ENCODE results near the gene RETREG2.

Gene RETREG2

DNA sequence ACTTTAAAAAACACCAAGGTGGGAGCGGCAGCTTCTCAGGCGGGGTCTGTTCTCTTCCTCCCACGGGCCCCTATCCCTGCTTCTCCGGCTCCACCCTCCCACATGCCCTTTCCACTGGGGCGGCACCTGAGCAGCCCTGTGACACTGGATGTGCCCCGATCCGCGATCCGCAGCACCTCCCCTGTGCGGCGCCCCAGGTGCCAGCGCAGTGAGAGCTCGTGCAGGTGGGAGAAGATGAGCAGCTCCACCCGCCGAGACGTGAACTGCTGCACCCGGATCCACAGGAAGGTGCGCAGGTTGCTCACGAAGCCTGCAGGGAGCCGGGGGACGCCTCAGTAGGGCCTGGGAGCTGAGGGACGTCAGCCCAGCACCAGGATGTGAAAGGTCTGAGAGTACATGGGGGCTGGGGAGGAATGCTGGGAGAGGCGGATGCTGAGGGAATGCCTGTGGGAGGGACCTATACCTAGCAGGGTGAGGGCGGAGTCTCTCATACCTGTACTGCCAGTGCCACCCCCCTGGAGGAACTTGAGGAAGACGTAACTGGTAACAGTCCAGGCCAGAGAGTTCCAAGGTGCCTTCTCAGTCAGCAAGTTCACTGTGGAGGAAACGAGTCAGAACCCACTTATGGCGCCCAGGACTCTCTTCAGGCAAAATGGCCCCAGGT lies 37.9 kb downstream of the RETREG2 start:
- Mint-ChIP-seq H3K4me1 (peaks cover 12% of the 10 kb centered on the region), H3K36me3 (ENCODE audit: insufficient read depth) (peaks cover 24% of the 10 kb centered on the region), H3K27ac (ENCODE audit: low read depth) (no peak overlapping the region), H3K9me3 (no peaks in the 10 kb centered on the region), H3K27me3 (no peaks in the 10 kb centered on the region), H3K4me3 (no peak overlapping the region)
- ATAC-seq (replicated peaks; ENCODE audit: extremely low read depth, poor library complexity, severe bottlenecking) (no peak), DNase-seq (ENCODE audit: low spot score in 2 of 2) (no peak)

DNA sequence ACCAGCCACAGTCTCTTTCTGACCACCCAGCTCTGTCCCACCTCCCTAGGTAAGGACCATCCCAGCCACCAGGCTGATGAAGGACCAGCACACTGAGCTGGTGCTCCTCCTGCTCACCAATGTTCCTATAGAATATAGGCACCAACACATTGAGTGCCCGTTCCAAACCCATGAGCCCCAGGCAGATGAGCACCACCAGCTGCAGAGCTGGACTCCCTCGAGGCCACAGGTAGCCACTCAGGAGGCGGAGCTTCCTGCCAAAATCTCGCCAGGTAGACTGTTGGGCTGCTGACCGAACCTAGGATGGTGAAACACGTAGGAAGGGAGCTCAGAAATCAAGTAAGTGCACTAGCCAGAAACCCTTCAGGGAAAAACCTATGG lies 38.5 kb downstream of the RETREG2 start:
- H3K27ac Mint-ChIP-seq (ENCODE audit: low read depth): no peak overlapping the region
- peak overlapping the region; percentile 7 for H3K4me3 Mint-ChIP-seq
- H3K27me3 Mint-ChIP-seq: no peaks in the 10 kb centered on the region
- H3K9me3 Mint-ChIP-seq: no peaks in the 10 kb centered on the region
- H3K36me3 Mint-ChIP-seq (ENCODE audit: insufficient read depth): peaks cover 22% of the 10 kb centered on the region
- H3K4me1 Mint-ChIP-seq: peaks cover 10% of the 10 kb centered on the region
- ATAC-seq (replicated peaks; ENCODE audit: extremely low read depth, poor library complexity, severe bottlenecking) (no peak), DNase-seq (ENCODE audit: low spot score in 2 of 2) (no peak)

DNA sequence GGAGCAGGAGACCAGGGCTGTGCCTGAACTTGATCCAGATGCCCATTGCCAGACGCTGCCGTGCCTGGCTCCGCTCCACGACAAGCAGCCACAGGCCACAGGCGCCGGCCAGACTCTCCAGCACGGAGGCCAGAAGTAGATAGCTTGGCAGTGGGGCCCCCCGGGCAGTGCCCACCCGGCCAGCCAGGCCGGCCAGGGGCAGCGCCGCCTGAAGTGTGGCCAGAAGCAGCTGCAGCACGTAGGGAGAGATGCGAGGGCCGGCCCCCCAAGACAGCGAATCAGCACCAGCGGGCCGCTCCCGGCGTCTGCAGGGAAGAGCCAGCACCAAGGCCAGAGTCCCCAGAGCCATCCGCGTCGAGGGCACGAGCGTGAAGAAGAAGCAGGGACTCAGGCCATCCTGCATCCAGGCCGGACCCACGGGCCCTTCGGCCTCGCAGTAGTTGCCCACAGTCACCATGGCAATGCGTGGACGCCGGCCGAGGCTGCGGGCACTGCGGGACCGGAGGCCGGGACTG lies 40.2 kb downstream of the RETREG2 start:
- peaks cover 32% of the 10 kb centered on the region for H3K36me3 Mint-ChIP-seq (ENCODE audit: insufficient read depth)
- H3K27ac Mint-ChIP-seq (ENCODE audit: low read depth): peak overlapping the region; percentile 83
- H3K4me3 Mint-ChIP-seq: peak overlapping the region; percentile 79
- peak; percentile 53 for ATAC-seq (replicated peaks; ENCODE audit: extremely low read depth, poor library complexity, severe bottlenecking)
- H3K9me3 Mint-ChIP-seq: no peaks in the 10 kb centered on the region
- no peak for DNase-seq (ENCODE audit: low spot score in 2 of 2)
- H3K4me1 Mint-ChIP-seq: peaks cover 13% of the 10 kb centered on the region
- H3K27me3 Mint-ChIP-seq: no peaks in the 10 kb centered on the region

DNA sequence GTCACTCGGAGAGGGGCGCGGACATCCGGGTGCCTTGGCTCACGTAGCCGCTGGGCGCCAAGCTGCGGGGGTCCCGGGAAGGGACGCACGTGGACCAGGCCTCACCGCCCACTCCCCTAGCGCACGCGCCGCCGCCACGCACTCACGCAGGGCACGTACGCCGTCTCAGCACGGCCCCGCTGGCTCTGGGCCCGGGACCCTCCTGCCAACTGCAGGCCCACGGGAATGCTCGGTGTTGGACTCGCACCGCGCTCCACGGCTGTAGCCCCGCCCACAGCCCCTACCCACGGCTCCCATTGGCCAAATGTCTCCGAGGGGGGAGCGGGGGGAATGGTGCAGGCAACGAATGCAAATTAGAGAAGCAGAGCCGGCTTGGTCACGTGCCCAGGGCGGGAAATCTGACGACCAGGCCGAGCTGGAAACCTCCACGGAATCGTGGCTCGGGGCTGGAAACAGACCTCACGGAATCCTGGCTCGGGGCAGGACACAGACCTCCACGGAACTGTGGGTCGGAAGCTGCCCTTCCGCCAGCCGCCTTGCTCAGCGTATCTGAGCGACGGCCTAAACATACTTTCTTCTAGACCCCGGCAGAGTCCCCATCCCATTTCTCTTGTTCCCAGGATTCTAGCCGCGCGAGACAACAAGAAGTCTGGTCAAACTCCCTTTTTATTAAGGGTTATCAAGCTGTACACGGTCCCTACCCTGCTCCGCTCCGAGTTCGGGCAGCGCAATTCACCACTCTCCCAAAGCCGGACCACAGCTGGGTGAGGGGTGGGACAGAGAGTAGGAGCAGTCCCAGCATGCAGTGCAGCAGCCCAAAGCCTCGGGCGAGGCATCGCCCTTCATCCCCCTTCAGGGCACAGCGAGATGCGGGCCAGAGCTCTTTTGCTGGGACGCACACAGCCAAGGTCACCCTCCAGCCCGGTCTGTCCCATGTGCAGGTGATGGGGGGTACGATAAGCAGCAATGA lies 40.9 kb downstream of the RETREG2 start, which contains the start of gene ABCB6:
Gene ABCB6 (minus strand): TSS at position 227 of the 970 bp plus-strand sequence. CDS start 285 bp downstream, outside the sequence.
- DNase-seq (ENCODE audit: low spot score in 2 of 2) (peak; percentile 60 to 63), ATAC-seq (replicated peaks; ENCODE audit: extremely low read depth, poor library complexity, severe bottlenecking) (peak; percentile 63)
- H3K27me3 Mint-ChIP-seq: no peaks in the 10 kb centered on the region
- peak within 1 kb of the TSS; percentile 83 for H3K27ac Mint-ChIP-seq (ENCODE audit: low read depth)
- peaks cover 37% of the 10 kb centered on the region for H3K36me3 Mint-ChIP-seq (ENCODE audit: insufficient read depth)
- H3K9me3 Mint-ChIP-seq: no peaks in the 10 kb centered on the region
- H3K4me3 Mint-ChIP-seq: peak within 1 kb of the TSS; percentile 79
- H3K4me1 Mint-ChIP-seq: peaks cover 13% of the 10 kb centered on the region

DNA sequence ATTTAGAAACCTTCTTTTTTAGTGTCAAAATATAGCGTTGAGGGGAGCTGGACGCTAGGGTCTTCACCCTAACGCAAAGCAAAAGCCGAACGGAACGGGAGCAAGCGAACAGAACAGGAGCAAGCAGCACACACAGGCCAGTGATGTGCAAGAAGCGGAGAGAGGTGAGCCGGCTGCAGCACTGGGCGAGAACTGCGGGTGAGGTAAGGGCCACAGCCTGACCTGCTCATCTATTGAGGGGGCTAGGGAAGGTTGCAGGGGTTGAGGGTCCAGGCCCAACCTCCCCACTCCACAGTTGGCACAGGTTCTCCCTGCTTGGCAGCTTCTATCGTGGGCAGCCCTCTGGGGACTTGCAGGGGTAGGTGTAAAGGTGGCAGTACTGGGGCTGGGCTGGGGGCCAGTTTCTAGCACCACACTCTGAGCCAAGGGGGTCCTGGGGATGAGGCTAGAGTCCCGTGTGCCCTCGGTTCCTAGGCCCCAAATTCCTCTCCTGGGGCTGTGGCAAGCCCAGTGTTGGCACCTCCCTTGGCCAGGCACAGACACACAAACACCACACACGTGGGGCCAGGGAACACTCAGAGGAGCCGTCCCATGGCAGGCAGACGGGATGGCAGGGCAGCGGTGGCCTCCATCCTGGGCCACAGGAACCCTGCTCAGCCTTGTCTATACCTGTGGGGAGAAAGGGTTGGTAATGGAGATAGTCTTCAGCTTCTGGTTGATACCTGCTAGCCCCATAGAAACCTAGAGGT lies 41.9 kb downstream of the RETREG2 start:
- Mint-ChIP-seq H3K9me3 (no peaks in the 10 kb centered on the region), H3K4me1 (peaks cover 16% of the 10 kb centered on the region), H3K27me3 (no peaks in the 10 kb centered on the region), H3K36me3 (ENCODE audit: insufficient read depth) (peaks cover 36% of the 10 kb centered on the region), H3K27ac (ENCODE audit: low read depth) (no peak overlapping the region), H3K4me3 (no peak overlapping the region)
- ATAC-seq (replicated peaks; ENCODE audit: extremely low read depth, poor library complexity, severe bottlenecking) (no peak), DNase-seq (ENCODE audit: low spot score in 2 of 2) (no peak)

DNA sequence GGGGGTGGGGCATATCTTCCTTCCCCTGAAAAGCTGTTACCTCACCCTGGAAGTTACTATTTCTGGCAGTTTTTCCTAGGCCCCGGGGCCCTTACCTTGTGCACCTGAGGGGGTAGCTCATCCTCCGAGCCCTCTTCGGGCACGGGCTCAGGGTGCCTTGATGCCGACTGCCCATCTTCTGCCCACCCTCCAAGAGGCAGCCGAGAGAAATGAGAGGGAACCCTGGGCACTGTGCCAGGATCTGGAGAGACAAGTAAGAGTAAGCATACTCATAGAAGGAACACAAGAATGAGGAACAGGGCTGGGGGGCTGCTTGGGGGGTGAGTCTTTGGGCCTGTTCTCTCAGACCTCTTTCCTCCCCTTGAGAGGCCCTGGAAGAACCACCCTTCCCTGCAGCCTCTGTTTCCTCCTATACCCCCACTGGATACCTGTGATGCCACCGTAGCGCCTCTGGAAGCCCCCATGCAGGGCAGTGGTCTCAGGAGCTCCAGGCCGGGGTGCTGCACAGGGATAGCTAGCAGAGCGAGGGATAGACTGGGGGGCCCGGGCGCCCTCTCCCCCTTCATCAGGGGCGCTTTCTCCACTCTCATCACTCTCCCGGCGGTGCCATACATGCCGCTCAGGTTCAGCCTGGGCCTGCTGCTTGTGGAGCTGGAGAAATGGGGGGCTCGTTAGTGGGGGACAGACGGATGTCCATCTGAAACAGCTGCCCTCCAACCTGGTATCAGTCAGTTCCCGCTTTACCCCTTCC lies 42.8 kb downstream of the RETREG2 start:
- Mint-ChIP-seq H3K27me3 (no peaks in the 10 kb centered on the region), H3K27ac (ENCODE audit: low read depth) (no peak overlapping the region), H3K4me1 (peaks cover 23% of the 10 kb centered on the region), H3K9me3 (no peaks in the 10 kb centered on the region), H3K36me3 (ENCODE audit: insufficient read depth) (peaks cover 39% of the 10 kb centered on the region), H3K4me3 (no peak overlapping the region)
- ATAC-seq (replicated peaks; ENCODE audit: extremely low read depth, poor library complexity, severe bottlenecking) (no peak), DNase-seq (ENCODE audit: low spot score in 2 of 2) (no peak)

DNA sequence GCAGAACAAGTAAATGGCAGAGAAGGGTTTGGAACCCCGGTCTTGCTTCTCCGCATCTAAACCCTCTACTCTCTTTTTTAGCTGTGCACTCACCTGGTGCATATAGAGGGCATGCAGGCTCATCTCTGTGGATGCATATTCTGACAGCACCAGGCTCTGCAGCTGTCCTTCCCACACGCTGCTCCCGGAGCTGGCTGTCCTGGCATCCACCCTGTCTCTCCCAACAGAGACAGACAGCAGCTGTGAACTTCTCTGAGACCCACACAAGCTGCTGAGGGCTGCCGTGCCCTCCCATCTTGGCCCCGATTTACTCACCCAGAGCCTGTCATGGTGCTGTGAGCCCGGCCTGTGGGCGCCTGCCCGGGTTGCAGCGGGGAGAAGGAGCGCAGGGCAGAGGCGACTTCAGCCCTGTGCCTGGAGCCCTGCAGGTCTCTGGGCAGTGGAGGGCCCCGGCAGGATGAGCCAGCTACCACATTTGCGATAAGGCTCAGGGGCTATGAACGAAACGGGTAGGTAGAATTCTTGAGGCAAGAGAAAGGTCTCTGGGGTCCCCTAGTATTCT lies 44.0 kb downstream of the RETREG2 start:
- Mint-ChIP-seq H3K27me3 (no peaks in the 10 kb centered on the region), H3K36me3 (ENCODE audit: insufficient read depth) (peaks cover 41% of the 10 kb centered on the region), H3K9me3 (no peaks in the 10 kb centered on the region), H3K4me1 (peaks cover 29% of the 10 kb centered on the region), H3K4me3 (no peak overlapping the region), H3K27ac (ENCODE audit: low read depth) (no peak overlapping the region)
- ATAC-seq (replicated peaks; ENCODE audit: extremely low read depth, poor library complexity, severe bottlenecking) (no peak), DNase-seq (ENCODE audit: low spot score in 2 of 2) (no peak)

DNA sequence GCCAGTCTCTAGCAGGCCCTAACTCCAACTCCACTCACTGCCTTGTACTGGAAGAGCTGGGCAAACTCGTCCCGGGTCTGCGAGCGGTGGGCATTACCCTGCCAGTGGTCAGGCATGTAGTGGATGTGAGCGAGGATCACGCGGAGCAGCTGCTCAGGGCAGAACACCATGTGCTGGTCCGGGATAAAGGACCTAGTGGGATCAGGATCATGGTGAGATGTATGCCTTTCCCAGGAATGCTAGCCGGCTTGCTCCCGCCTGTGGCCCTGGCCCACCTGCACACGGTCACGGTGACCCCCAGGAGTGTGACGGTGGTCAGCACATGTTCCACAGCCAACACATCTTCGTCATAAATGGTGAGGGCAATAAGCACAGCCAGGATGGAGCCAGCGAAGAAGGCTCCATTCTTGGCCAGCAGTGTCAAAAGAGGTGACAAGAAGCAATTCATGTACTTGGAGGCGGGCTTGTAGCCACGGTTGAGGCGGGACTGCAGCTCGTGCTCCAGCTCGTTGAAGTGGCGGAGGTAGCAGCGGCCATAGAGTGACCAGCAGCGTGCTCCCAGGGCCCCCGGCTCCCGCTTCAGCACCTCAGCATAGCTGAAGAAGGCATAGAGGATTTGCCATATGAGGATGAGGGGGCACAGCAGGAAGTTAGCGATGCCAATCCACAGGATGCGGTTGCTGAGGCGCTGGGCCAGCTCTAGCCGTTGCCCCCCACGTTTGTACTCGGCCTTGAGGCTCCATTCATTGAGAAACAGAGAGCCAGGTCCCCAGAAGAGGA lies 45.9 kb downstream of the RETREG2 start:
- H3K27ac Mint-ChIP-seq (ENCODE audit: low read depth): no peak overlapping the region

DNA sequence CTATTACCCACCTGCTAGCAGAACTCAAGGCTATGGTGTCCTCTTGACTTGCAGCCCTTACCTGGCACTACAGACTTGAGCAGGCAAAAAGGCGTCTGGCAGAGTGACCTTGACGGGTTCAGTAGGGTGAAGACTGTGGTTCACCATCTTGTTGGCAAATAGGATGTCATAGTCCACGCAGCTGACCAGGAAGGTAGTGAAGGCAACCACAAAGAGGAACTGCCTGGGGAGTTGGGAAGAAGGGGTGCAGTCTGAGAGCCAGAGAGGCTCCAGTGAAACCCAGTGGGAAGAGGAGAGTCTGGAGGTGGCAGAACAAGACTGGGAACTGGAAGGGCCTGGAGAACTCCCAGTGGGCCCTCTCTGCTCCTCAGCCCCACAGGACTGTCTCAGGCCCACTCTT lies 47.3 kb downstream of the RETREG2 start:
- ATAC-seq (replicated peaks; ENCODE audit: extremely low read depth, poor library complexity, severe bottlenecking) (no peak), DNase-seq (ENCODE audit: low spot score in 2 of 2) (no peak)
- peaks cover 43% of the 10 kb centered on the region for H3K36me3 Mint-ChIP-seq (ENCODE audit: insufficient read depth)
- H3K27me3 Mint-ChIP-seq: no peaks in the 10 kb centered on the region
- peaks cover 50% of the 10 kb centered on the region for H3K4me1 Mint-ChIP-seq
- no peak overlapping the region for H3K4me3 Mint-ChIP-seq
- peak overlapping the region; percentile 13 for H3K27ac Mint-ChIP-seq (ENCODE audit: low read depth)
- no peaks in the 10 kb centered on the region for H3K9me3 Mint-ChIP-seq

More for the DNA sequence above, 45.9 kb downstream of the RETREG2 start:
- DNase-seq (ENCODE audit: low spot score in 2 of 2) (no peak), ATAC-seq (replicated peaks; ENCODE audit: extremely low read depth, poor library complexity, severe bottlenecking) (no peak)
- Mint-ChIP-seq H3K36me3 (ENCODE audit: insufficient read depth) (peaks cover 41% of the 10 kb centered on the region), H3K4me1 (peaks cover 39% of the 10 kb centered on the region), H3K27me3 (no peaks in the 10 kb centered on the region), H3K9me3 (no peaks in the 10 kb centered on the region), H3K4me3 (no peak overlapping the region)

DNA sequence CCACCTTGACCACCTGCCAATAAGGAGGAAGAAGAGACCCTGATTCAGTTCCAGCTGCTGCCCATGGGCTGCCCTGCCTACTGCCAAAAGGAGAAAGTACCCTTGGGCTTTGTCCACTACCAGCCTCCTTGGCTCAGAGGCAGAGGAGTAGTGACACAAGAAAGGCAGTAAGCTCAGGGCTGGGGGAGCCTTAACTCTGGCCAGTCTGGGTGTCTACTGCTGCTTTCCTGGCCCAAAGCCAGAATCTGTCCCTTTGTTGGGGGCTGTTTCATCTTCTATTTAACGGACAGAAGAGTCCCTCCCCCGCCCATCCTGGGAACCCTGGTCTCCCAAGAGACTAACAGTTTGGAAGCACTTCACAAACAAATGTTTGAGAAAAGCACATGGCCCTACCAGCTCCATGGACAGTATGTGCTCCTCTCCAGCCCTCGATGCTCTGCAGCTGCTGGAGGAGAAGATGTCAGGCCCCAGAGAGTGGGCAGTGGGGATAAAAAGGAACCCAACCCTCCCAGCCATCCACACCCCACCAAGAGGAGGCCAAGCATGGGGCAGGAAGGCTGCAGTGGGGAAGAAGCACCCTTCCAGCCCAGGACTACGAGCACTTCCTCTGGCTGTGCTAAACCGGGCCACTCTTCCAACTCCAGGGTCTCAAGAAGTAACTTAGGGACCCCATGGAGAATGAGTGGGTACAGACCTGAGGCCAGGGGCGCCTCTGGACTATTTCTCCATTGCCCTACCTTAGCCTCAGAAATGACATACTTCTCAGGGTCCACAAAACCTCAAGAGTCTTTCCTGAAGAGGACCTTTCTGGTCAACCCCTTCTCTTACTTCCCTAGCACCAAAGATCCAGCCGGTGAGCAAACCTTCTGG lies 50.2 kb downstream of the RETREG2 start:
- H3K27me3 Mint-ChIP-seq: no peaks in the 10 kb centered on the region
- H3K36me3 Mint-ChIP-seq (ENCODE audit: insufficient read depth): peaks cover 39% of the 10 kb centered on the region
- DNase-seq (ENCODE audit: low spot score in 2 of 2) (no peak), ATAC-seq (replicated peaks; ENCODE audit: extremely low read depth, poor library complexity, severe bottlenecking) (no peak)
- H3K9me3 Mint-ChIP-seq: no peaks in the 10 kb centered on the region
- H3K27ac Mint-ChIP-seq (ENCODE audit: low read depth): peak overlapping the region; percentile 72
- H3K4me1 Mint-ChIP-seq: peaks cover 61% of the 10 kb centered on the region
- peak overlapping the region; percentile 97 for H3K4me3 Mint-ChIP-seq

All from central memory CD8-positive, alpha-beta T cell (primary cell).